GM19238 (cell line): Measurements from ENCODE around the gene OR1I1.
"Not testable (repeated sequence)": the region's sequence is repeated elsewhere in the genome, so short reads cannot be mapped to it uniquely, and the experiment has no call there.

Source experiments
- DNase-seq: peaks from one replicate; pipeline ENCODE4 v3.0.0; 2011; ENCODE audit warnings: low spot score; ENCODE audit not compliant: insufficient read length

OR1I1 gene

GRCh38 chr19:15081911-15082310 is at the start of gene OR1I1:
Gene OR1I1, plus strand, starts transcription at chr19:15082211. Its CDS starts 4,855 bp downstream, at chr19:15087066.
- DNase-seq, result no peak

- no peak for DNase-seq
These were observed 46.2 kb upstream of the OR1I1 start for GRCh38 chr19:15035795-15036311.

GRCh38 chr19:15037586-15037985 is 44.4 kb upstream of the OR1I1 start:
- no peak for DNase-seq

GRCh38 chr19:15038294-15038693 is 43.7 kb upstream of the OR1I1 start:
- no peak for DNase-seq

- no peak for DNase-seq
These were observed 40.0 kb upstream of the OR1I1 start for GRCh38 chr19:15042003-15042402.

GRCh38 chr19:15042826-15043225 is 39.2 kb upstream of the OR1I1 start:
- DNase-seq, result no peak

- no peak for DNase-seq
These were observed 36.5 kb upstream of the OR1I1 start for GRCh38 chr19:15045506-15045905.

- DNase-seq, result no peak
These were observed 34.3 kb upstream of the OR1I1 start for GRCh38 chr19:15047680-15048079.

GRCh38 chr19:15048128-15048527 is 33.9 kb upstream of the OR1I1 start:
- DNase-seq, result no peak

GRCh38 chr19:15048885-15049541 is 33.0 kb upstream of the OR1I1 start, which contains the start of gene CASP14:
Gene CASP14, plus strand, starts transcription at chr19:15049480. Its CDS starts 2,772 bp downstream, at chr19:15052252.
- no peak for DNase-seq

GRCh38 chr19:15050639-15051038 is 31.4 kb upstream of the OR1I1 start:
- DNase-seq, result no peak

GRCh38 chr19:15062036-15062435 is 20.0 kb upstream of the OR1I1 start:
- DNase-seq, result no peak

- DNase-seq, result not testable (repeated sequence)
These were observed 11.6 kb upstream of the OR1I1 start for GRCh38 chr19:15070386-15070785.

GRCh38 chr19:15072930-15073647 is 8.9 kb upstream of the OR1I1 start:
- DNase-seq, result no peak

GRCh38 chr19:15074371-15074770 is 7.6 kb upstream of the OR1I1 start:
- DNase-seq, result no peak

- no peak for DNase-seq
These were observed 6.2 kb upstream of the OR1I1 start for GRCh38 chr19:15075806-15076205.

- not testable (repeated sequence) for DNase-seq
These were observed 2.0 kb upstream of the OR1I1 start for GRCh38 chr19:15080002-15080401.

GRCh38 chr19:15087182-15087581 is 5.2 kb downstream of the OR1I1 start:
- DNase-seq, result no peak

GRCh38 chr19:15091918-15092753 is 10.1 kb downstream of the OR1I1 start:
- no peak for DNase-seq

GRCh38 chr19:15093001-15093400 is 11.0 kb downstream of the OR1I1 start:
- DNase-seq, result no peak

- DNase-seq, result no peak
These were observed 14.2 kb downstream of the OR1I1 start for GRCh38 chr19:15096223-15096622.

GRCh38 chr19:15097980-15098379 is 16.0 kb downstream of the OR1I1 start:
- not testable (repeated sequence) for DNase-seq
